K562 (cell line): ENCODE results near the gene MVP. TPM values are rescaled to one million over a fixed set of nuclear protein-coding genes. Genes with fewer than 3 reads are reported as not detected.

Experiments
- MIER1 ChIP-seq: fragments of 450-650 bp; IDR thresholded peaks from 2 replicates; pipeline ENCODE4 v1.6.1; 2016; ENCODE audit warnings: antibody characterized with exemption, mild to moderate bottlenecking, low read depth
- NCOA4 ChIP-seq: fragments of 450-650 bp; IDR thresholded peaks from 2 replicates; pipeline ENCODE4 v1.6.1; 2018; ENCODE audit warnings: mild to moderate bottlenecking; ENCODE audit not compliant: partially characterized antibody
- SMAD3 ChIP-seq: fragments of 450-650 bp; formaldehyde crosslinking; conservative IDR thresholded peaks from 2 replicates; pipeline ENCODE4 v1.4.0; 2020; ENCODE audit warnings: mild to moderate bottlenecking
- SMAD4 ChIP-seq: fragments of 250-450 bp; sonication (Bioruptor Pico); conservative IDR thresholded peaks from 2 replicates; pipeline ENCODE4 v1.8.0; 2021; ENCODE audit warnings: inconsistent platforms, mild to moderate bottlenecking, moderate library complexity
- TEAD4 ChIP-seq, 2 experiments: sonication (generic) in 1 of 2; formaldehyde crosslinking in 1 of 2; IDR thresholded peaks; 2 replicates each; pipeline versions ENCODE4 v1.6.1 to v1.8.0; 2012 to 2022; ENCODE audit warnings: borderline replicate concordance in 1 of 2, inconsistent platforms in 1 of 2, low read length in 1 of 2, mild to moderate bottlenecking in 1 of 2, missing genetic modification reagents in 1 of 2
- ZNF165 ChIP-seq: fragments of 250-450 bp; sonication (Bioruptor Pico); IDR thresholded peaks from 2 replicates; pipeline ENCODE4 v1.4.0; 2020; ENCODE audit warnings: borderline replicate concordance
- ZNF778 ChIP-seq: fragments of 450-650 bp; formaldehyde crosslinking; IDR thresholded peaks from 2 replicates; pipeline ENCODE4 v1.4.0; 2020; ENCODE audit warnings: mild to moderate bottlenecking, moderate library complexity
- polyA plus RNA-seq, 8 experiments: library from polyadenylated mRNA; depleted of rRNA in 4 of 8; stranded (reverse) in 5 of 8; unstranded in 3 of 8; fragments of >200 nt; fragmentation: Nextera tagmentation in 2 of 8; fragmentation: Illumina TruSeq in 1 of 8; extraction: Ambion mirVana in 2 of 8; extraction: Trizol in 1 of 8; gene quantifications; 2 replicates each; pipeline versions ENCODE4 v1.2.1 to v1.2.3, GENCODE V29; 2011 to 2014; ENCODE audit warnings: inconsistent platforms in 1 of 8, missing spikeins in 1 of 8
- total RNA-seq, 7 experiments: library from RNA; depleted of rRNA in 6 of 7; stranded (reverse); fragments of >200 nt in 6 of 7; fragmentation: Illumina TruSeq in 2 of 7; extraction: Trizol in 2 of 7; gene quantifications; 2 replicates each; pipeline versions ENCODE4 v1.2.1 to v1.2.3, GENCODE V29; 2011 to 2021; ENCODE audit warnings: low replicate concordance in 1 of 7
- TF ChIP-seq, protein P1 (sequence below): sonication (generic); formaldehyde crosslinking; IDR thresholded peaks from 2 replicates; pipeline ENCODE4 v1.4.0; 2020; ENCODE audit warnings: mild to moderate bottlenecking, missing genetic modification reagents
- TF ChIP-seq, protein P2 (sequence below): fragments of 450-650 bp; IDR thresholded peaks from 2 replicates; pipeline ENCODE4 v1.6.1; 2014; ENCODE audit warnings: low read depth, mild to moderate bottlenecking, moderate library complexity, borderline replicate concordance
- TF ChIP-seq, protein P3 (sequence below), 2 experiments: fragments of 450-650 bp in 1 of 2; sonication (generic) in 1 of 2; formaldehyde crosslinking in 1 of 2; IDR thresholded peaks; 2 replicates each; pipeline versions ENCODE4 v1.7.1 to v1.9.0; 2016 to 2022; ENCODE audit warnings: inconsistent platforms in 1 of 2, mild to moderate bottlenecking in 1 of 2, missing genetic modification reagents in 1 of 2
- TF ChIP-seq, protein P4 (sequence below): sonication (generic); formaldehyde crosslinking; IDR thresholded peaks from 2 replicates; pipeline ENCODE4 v1.8.1; 2023; ENCODE audit warnings: mild to moderate bottlenecking, missing genetic modification reagents, moderate library complexity

MVP gene
- total and polyA plus RNA-seq, 9 of the 15 experiments (the other 6 are each of a cell fraction or from before 2014, with no cell fraction given) = 0.39 to 1.9 (median 0.76) TPM; not detected in 2

DNA sequence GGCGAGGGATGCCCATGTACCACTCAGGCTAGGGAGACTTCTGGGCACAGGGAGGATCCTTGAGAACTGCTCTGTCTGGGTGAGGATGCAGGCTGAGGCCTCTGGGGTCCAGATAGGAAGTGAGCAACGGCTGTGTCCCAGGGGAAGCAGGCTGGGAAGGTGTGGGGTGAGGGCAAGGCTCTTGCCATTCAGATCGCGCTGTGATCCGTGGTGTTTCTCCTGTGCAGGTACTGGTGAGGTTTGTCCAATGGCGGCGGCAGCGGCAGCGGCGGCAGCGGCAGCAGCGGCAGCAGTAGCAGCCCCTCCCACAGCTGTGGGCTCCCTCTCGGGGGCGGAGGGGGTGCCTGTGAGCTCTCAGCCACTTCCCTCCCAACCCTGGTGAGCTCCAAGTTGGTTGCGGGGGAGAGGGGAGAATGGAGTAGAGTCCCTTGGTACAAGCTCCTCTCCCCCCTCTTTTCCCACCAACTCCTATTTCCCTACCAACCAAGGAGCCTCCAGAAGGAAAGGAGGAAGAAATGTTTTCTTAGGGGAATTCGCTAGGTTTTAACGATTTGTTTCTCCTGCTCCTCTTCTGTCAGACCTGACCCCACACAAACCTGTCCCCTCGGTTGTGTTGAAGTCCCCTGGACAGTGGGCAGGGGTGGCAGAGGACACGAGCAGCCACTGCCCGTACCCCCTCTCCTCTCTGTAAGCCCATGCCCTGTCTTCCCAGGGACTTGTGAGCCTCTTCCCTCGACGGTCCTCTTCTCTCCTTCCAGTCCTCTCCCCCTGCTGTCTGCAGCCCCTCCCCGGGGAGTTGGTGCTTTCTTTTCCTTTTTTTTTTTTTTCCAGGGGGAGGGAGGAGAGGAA lies 10.2 kb upstream of the MVP start (continued):
- TF ChIP-seq, protein P1, sequence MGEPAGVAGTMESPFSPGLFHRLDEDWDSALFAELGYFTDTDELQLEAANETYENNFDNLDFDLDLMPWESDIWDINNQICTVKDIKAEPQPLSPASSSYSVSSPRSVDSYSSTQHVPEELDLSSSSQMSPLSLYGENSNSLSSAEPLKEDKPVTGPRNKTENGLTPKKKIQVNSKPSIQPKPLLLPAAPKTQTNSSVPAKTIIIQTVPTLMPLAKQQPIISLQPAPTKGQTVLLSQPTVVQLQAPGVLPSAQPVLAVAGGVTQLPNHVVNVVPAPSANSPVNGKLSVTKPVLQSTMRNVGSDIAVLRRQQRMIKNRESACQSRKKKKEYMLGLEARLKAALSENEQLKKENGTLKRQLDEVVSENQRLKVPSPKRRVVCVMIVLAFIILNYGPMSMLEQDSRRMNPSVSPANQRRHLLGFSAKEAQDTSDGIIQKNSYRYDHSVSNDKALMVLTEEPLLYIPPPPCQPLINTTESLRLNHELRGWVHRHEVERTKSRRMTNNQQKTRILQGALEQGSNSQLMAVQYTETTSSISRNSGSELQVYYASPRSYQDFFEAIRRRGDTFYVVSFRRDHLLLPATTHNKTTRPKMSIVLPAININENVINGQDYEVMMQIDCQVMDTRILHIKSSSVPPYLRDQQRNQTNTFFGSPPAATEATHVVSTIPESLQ (CRISPR knock-in tag) = no peak
- TF ChIP-seq ZNF165 (CRISPR knock-in tag) = no peak
- no peak for TF ChIP-seq NCOA4
- no peak for TF ChIP-seq SMAD3 (CRISPR knock-in tag)
- TF ChIP-seq SMAD4 = no peak
- 0 out of 2 replicates have a peak, but pooled peaks have one; percentile 8 for TF ChIP-seq TEAD4 (IDR thresholded peaks at IDR 0.05; ENCODE audit: low read length)
- TF ChIP-seq TEAD4 (CRISPR knock-in tag; IDR thresholded peaks at IDR 0.05; ENCODE audit: borderline replicate concordance) = no peak
- no peak for TF ChIP-seq ZNF778 (CRISPR knock-in tag)
- TF ChIP-seq, protein P2, sequence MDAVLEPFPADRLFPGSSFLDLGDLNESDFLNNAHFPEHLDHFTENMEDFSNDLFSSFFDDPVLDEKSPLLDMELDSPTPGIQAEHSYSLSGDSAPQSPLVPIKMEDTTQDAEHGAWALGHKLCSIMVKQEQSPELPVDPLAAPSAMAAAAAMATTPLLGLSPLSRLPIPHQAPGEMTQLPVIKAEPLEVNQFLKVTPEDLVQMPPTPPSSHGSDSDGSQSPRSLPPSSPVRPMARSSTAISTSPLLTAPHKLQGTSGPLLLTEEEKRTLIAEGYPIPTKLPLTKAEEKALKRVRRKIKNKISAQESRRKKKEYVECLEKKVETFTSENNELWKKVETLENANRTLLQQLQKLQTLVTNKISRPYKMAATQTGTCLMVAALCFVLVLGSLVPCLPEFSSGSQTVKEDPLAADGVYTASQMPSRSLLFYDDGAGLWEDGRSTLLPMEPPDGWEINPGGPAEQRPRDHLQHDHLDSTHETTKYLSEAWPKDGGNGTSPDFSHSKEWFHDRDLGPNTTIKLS = no peak
- TF ChIP-seq MIER1 = no peak
- TF ChIP-seq, protein P3, sequence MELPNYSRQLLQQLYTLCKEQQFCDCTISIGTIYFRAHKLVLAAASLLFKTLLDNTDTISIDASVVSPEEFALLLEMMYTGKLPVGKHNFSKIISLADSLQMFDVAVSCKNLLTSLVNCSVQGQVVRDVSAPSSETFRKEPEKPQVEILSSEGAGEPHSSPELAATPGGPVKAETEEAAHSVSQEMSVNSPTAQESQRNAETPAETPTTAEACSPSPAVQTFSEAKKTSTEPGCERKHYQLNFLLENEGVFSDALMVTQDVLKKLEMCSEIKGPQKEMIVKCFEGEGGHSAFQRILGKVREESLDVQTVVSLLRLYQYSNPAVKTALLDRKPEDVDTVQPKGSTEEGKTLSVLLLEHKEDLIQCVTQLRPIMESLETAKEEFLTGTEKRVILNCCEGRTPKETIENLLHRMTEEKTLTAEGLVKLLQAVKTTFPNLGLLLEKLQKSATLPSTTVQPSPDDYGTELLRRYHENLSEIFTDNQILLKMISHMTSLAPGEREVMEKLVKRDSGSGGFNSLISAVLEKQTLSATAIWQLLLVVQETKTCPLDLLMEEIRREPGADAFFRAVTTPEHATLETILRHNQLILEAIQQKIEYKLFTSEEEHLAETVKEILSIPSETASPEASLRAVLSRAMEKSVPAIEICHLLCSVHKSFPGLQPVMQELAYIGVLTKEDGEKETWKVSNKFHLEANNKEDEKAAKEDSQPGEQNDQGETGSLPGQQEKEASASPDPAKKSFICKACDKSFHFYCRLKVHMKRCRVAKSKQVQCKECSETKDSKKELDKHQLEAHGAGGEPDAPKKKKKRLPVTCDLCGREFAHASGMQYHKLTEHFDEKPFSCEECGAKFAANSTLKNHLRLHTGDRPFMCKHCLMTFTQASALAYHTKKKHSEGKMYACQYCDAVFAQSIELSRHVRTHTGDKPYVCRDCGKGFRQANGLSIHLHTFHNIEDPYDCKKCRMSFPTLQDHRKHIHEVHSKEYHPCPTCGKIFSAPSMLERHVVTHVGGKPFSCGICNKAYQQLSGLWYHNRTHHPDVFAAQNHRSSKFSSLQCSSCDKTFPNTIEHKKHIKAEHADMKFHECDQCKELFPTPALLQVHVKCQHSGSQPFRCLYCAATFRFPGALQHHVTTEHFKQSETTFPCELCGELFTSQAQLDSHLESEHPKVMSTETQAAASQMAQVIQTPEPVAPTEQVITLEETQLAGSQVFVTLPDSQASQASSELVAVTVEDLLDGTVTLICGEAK (IDR thresholded peaks at IDR 0.05) = no peak
- TF ChIP-seq, protein P3 (CRISPR knock-in tag; IDR thresholded peaks at IDR 0.05) = no peak
- TF ChIP-seq, protein P4, sequence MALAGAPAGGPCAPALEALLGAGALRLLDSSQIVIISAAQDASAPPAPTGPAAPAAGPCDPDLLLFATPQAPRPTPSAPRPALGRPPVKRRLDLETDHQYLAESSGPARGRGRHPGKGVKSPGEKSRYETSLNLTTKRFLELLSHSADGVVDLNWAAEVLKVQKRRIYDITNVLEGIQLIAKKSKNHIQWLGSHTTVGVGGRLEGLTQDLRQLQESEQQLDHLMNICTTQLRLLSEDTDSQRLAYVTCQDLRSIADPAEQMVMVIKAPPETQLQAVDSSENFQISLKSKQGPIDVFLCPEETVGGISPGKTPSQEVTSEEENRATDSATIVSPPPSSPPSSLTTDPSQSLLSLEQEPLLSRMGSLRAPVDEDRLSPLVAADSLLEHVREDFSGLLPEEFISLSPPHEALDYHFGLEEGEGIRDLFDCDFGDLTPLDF = no peak
